ENCODE measurements around the gene HDAC11. TPM values are rescaled to one million over a fixed set of nuclear protein-coding genes. Genes with fewer than 3 reads are reported as not detected.

Gene HDAC11
- total and polyA plus RNA-seq, 2 of the 13 experiments (the other 11 are each of a cell fraction or from before 2014, with no cell fraction given) = 13.7 to 33.1 TPM

DNA sequence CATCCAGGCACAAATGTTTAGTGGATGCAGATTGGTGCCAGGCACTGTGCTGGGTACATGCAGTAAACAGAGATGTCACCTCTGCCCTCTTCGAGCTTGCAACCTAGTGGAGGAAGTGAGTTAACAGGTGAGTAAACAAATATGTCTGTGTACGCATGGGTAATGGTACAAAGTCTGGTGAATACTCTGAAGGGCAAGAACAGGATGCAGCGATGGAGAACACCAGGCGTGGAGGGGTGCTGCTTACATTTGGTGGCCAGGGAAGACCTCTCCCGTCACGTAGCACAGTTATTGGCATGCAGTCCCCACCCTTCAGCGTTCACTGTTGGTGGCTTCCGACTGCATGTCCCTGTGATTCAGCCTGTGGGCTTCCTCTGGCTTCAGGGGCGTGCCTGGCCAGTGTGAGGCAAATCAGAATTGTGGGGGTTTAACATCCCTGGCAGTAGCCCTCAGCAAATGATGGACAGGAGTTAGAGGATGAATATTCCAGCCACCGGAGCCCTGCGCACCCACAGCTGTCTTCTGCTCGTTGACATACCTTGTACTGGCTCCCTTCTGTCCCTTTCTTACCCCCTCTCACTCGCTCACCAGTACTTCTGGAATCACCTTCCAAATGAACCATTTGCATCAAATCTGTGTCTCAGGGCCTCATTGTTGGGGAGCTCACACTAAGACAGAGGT is 9.1 kb upstream of the HDAC11 start (continued):
- TF ChIP-seq, protein P1, sequence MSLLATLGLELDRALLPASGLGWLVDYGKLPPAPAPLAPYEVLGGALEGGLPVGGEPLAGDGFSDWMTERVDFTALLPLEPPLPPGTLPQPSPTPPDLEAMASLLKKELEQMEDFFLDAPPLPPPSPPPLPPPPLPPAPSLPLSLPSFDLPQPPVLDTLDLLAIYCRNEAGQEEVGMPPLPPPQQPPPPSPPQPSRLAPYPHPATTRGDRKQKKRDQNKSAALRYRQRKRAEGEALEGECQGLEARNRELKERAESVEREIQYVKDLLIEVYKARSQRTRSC (CRISPR knock-in tag; IDR thresholded peaks at IDR 0.05; ENCODE audit: low read depth) = no peak
- TF ChIP-seq ZNF7 (CRISPR knock-in tag; IDR thresholded peaks at IDR 0.05) (no peak), ZSCAN12 (CRISPR knock-in tag; IDR thresholded peaks at IDR 0.05) (0 out of 2 replicates have a peak, but pooled peaks have one; percentile 20), ELF3 (CRISPR knock-in tag; IDR thresholded peaks at IDR 0.05) (peak; percentile 98), ZSCAN30 (CRISPR knock-in tag; IDR thresholded peaks at IDR 0.05) (no peak), ZKSCAN5 (CRISPR knock-in tag; IDR thresholded peaks at IDR 0.05) (peak; percentile 81), PHB2 (IDR thresholded peaks at IDR 0.05; ENCODE audit: partially characterized antibody) (no peak), NR3C1 (CRISPR knock-in tag; IDR thresholded peaks at IDR 0.05) (no peak), RFX3 (CRISPR knock-in tag; IDR thresholded peaks at IDR 0.05) (no peak), CREM (IDR thresholded peaks at IDR 0.05) (peak; percentile 80), CREM (CRISPR knock-in tag; IDR thresholded peaks at IDR 0.05) (no peak), ZNF547 (CRISPR knock-in tag; IDR thresholded peaks at IDR 0.05) (no peak), ZNF761 (CRISPR knock-in tag; conservative IDR thresholded peaks at IDR 0.05) (no peak)
- TF ChIP-seq, protein P2, sequence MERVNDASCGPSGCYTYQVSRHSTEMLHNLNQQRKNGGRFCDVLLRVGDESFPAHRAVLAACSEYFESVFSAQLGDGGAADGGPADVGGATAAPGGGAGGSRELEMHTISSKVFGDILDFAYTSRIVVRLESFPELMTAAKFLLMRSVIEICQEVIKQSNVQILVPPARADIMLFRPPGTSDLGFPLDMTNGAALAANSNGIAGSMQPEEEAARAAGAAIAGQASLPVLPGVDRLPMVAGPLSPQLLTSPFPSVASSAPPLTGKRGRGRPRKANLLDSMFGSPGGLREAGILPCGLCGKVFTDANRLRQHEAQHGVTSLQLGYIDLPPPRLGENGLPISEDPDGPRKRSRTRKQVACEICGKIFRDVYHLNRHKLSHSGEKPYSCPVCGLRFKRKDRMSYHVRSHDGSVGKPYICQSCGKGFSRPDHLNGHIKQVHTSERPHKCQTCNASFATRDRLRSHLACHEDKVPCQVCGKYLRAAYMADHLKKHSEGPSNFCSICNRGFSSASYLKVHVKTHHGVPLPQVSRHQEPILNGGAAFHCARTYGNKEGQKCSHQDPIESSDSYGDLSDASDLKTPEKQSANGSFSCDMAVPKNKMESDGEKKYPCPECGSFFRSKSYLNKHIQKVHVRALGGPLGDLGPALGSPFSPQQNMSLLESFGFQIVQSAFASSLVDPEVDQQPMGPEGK (CRISPR knock-in tag; IDR thresholded peaks at IDR 0.05) = peak; percentile 33; the same call in 1 of the 2 replicates
- TF ChIP-seq, protein P3, sequence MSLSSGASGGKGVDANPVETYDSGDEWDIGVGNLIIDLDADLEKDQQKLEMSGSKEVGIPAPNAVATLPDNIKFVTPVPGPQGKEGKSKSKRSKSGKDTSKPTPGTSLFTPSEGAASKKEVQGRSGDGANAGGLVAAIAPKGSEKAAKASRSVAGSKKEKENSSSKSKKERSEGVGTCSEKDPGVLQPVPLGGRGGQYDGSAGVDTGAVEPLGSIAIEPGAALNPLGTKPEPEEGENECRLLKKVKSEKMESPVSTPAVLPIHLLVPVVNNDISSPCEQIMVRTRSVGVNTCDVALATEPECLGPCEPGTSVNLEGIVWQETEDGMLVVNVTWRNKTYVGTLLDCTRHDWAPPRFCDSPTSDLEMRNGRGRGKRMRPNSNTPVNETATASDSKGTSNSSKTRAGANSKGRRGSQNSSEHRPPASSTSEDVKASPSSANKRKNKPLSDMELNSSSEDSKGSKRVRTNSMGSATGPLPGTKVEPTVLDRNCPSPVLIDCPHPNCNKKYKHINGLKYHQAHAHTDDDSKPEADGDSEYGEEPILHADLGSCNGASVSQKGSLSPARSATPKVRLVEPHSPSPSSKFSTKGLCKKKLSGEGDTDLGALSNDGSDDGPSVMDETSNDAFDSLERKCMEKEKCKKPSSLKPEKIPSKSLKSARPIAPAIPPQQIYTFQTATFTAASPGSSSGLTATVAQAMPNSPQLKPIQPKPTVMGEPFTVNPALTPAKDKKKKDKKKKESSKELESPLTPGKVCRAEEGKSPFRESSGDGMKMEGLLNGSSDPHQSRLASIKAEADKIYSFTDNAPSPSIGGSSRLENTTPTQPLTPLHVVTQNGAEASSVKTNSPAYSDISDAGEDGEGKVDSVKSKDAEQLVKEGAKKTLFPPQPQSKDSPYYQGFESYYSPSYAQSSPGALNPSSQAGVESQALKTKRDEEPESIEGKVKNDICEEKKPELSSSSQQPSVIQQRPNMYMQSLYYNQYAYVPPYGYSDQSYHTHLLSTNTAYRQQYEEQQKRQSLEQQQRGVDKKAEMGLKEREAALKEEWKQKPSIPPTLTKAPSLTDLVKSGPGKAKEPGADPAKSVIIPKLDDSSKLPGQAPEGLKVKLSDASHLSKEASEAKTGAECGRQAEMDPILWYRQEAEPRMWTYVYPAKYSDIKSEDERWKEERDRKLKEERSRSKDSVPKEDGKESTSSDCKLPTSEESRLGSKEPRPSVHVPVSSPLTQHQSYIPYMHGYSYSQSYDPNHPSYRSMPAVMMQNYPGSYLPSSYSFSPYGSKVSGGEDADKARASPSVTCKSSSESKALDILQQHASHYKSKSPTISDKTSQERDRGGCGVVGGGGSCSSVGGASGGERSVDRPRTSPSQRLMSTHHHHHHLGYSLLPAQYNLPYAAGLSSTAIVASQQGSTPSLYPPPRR (CRISPR knock-in tag; IDR thresholded peaks at IDR 0.05; ENCODE audit: borderline replicate concordance) = peak; percentile 92
- TF ChIP-seq, protein P4, sequence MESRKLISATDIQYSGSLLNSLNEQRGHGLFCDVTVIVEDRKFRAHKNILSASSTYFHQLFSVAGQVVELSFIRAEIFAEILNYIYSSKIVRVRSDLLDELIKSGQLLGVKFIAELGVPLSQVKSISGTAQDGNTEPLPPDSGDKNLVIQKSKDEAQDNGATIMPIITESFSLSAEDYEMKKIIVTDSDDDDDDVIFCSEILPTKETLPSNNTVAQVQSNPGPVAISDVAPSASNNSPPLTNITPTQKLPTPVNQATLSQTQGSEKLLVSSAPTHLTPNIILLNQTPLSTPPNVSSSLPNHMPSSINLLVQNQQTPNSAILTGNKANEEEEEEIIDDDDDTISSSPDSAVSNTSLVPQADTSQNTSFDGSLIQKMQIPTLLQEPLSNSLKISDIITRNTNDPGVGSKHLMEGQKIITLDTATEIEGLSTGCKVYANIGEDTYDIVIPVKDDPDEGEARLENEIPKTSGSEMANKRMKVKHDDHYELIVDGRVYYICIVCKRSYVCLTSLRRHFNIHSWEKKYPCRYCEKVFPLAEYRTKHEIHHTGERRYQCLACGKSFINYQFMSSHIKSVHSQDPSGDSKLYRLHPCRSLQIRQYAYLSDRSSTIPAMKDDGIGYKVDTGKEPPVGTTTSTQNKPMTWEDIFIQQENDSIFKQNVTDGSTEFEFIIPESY (CRISPR knock-in tag; IDR thresholded peaks at IDR 0.05) = peak; percentile 78

Data from HepG2 (cell line).